OCI-LY1 (cell line): ENCODE results near the gene KCNK5.

Experiments used
- H2AFZ ChIP-seq: fragments of 200-600 bp; sonication (generic), shearing (Covaris generic); 2 replicates; pipeline ENCODE4 v1.6.0; 2014; ENCODE audit warnings: antibody characterized with exemption, mild to moderate bottlenecking, low read length
- H3F3A ChIP-seq: fragments of 200-600 bp; sonication (generic), shearing (Covaris generic); 2 replicates; pipeline ENCODE4 v1.6.0; 2014; ENCODE audit warnings: mild to moderate bottlenecking, antibody characterized with exemption, low read length, moderate library complexity; ENCODE audit not compliant: insufficient read depth
- H3K27ac ChIP-seq: fragments of 200-600 bp; sonication (generic); 2 replicates; pipeline ENCODE4 v1.5.1; 2014; ENCODE audit warnings: low read length, mixed run types, mild to moderate bottlenecking, low read depth; ENCODE audit not compliant: poor library complexity, severe bottlenecking
- H3K27me3 ChIP-seq: fragments of 200-600 bp; sonication (generic); 2 replicates; pipeline ENCODE4 v1.6.0; 2014; ENCODE audit warnings: antibody characterized with exemption, mild to moderate bottlenecking, low read length, moderate library complexity; ENCODE audit not compliant: insufficient read depth
- H3K36me3 ChIP-seq: fragments of 200-600 bp; sonication (generic); 2 replicates; pipeline ENCODE4 v1.6.1; 2014; ENCODE audit warnings: mild to moderate bottlenecking, antibody characterized with exemption, low read length, moderate library complexity, mixed read lengths; ENCODE audit not compliant: insufficient read depth
- H3K4me1 ChIP-seq: fragments of 200-600 bp; sonication (generic); 2 replicates; pipeline ENCODE4 v1.5.1; 2014; ENCODE audit warnings: mild to moderate bottlenecking, low read length, moderate library complexity; ENCODE audit not compliant: insufficient read depth, severe bottlenecking
- H3K4me2 ChIP-seq: fragments of 200-600 bp; sonication (generic), shearing (Covaris generic); 2 replicates; pipeline ENCODE4 v1.6.1; 2014; ENCODE audit warnings: low read length
- H3K4me3 ChIP-seq: fragments of 200-600 bp; sonication (generic); 2 replicates; pipeline ENCODE4 v1.5.1; 2014; ENCODE audit warnings: low read length, low read depth, mild to moderate bottlenecking, mixed read lengths; ENCODE audit not compliant: poor library complexity, severe bottlenecking
- H3K79me2 ChIP-seq: fragments of 200-600 bp; shearing (Covaris generic); 2 replicates; pipeline ENCODE4 v1.6.1; 2016; ENCODE audit warnings: mixed run types, low read length, mixed read lengths; ENCODE audit not compliant: insufficient read depth
- H3K9ac ChIP-seq: fragments of 200-600 bp; sonication (generic), shearing (Covaris generic); 2 replicates; pipeline ENCODE4 v1.6.1; 2014; ENCODE audit warnings: mild to moderate bottlenecking, low read length, mixed read lengths
- H3K9me2 ChIP-seq: fragments of 200-600 bp; sonication (generic), shearing (Covaris generic); 2 replicates; pipeline ENCODE4 v1.6.1; 2014; ENCODE audit warnings: low read depth, mild to moderate bottlenecking, low read length, mixed read lengths
- H3K9me3 ChIP-seq: fragments of 200-600 bp; shearing (Covaris generic); 2 replicates; pipeline ENCODE4 v1.6.1; 2014; ENCODE audit warnings: low read length, mixed read lengths
- H4K20me1 ChIP-seq: fragments of 200-600 bp; sonication (generic), shearing (Covaris generic); 2 replicates; pipeline ENCODE4 v1.6.0; 2016; ENCODE audit warnings: mild to moderate bottlenecking, low read length; ENCODE audit not compliant: insufficient read depth
- EZH2 ChIP-seq: fragments of 200-600 bp; sonication (generic), shearing (Covaris generic); IDR thresholded peaks from 2 replicates; pipeline ENCODE4 v1.8.0; 2017; ENCODE audit warnings: borderline replicate concordance, mixed run types, mild to moderate bottlenecking, antibody characterized with exemption, low read length, moderate library complexity, mixed read lengths
- TF ChIP-seq, protein P1 (sequence below): fragments of 200-600 bp; sonication (generic), shearing (Covaris generic); IDR thresholded peaks from 2 replicates; pipeline ENCODE4 v1.5.1; 2017; ENCODE audit warnings: mild to moderate bottlenecking, antibody characterized with exemption, low read length, moderate library complexity, mixed read lengths

Gene KCNK5

DNA sequence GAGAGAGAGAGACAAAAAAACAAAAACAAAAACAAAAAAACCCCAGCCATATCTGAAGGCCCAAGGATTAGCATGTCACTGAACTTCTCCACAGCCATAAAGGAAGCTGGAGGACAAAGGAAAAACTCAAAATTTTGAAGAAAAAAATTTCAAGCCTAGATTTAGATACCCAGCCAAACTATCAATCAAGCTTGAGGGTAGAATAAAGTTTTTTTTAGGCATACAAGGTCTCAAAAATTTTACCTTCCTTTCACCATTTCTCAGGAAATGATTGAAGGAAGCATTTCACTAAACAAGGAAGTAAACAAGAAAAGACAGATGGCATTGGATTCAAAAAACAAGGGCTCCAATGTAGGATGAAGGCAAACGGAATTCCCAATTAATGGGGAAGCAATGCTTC is 52.1 kb downstream of the KCNK5 start:
- H4K20me1 ChIP-seq = no peaks in the 10 kb centered on the region
- H3K36me3 ChIP-seq = no peaks in the 10 kb centered on the region
- no peaks in the 10 kb centered on the region for H3K4me1 ChIP-seq
- no peaks in the 10 kb centered on the region for H3F3A ChIP-seq
- peaks cover 5% of the 10 kb centered on the region; the same call in 1 of the 2 replicates for H3K9me3 ChIP-seq
- no peak overlapping the region for H2AFZ ChIP-seq
- H3K27me3 ChIP-seq = no peaks in the 10 kb centered on the region
- no peak overlapping the region for H3K4me2 ChIP-seq
- no peaks in the 10 kb centered on the region for H3K79me2 ChIP-seq
- TF ChIP-seq EZH2 = no peak
- TF ChIP-seq, protein P1, sequence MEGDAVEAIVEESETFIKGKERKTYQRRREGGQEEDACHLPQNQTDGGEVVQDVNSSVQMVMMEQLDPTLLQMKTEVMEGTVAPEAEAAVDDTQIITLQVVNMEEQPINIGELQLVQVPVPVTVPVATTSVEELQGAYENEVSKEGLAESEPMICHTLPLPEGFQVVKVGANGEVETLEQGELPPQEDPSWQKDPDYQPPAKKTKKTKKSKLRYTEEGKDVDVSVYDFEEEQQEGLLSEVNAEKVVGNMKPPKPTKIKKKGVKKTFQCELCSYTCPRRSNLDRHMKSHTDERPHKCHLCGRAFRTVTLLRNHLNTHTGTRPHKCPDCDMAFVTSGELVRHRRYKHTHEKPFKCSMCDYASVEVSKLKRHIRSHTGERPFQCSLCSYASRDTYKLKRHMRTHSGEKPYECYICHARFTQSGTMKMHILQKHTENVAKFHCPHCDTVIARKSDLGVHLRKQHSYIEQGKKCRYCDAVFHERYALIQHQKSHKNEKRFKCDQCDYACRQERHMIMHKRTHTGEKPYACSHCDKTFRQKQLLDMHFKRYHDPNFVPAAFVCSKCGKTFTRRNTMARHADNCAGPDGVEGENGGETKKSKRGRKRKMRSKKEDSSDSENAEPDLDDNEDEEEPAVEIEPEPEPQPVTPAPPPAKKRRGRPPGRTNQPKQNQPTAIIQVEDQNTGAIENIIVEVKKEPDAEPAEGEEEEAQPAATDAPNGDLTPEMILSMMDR = no peak
- H3K4me3 ChIP-seq = no peak overlapping the region
- H3K9me2 ChIP-seq = no peaks in the 10 kb centered on the region
- H3K9ac ChIP-seq = no peak overlapping the region
- H3K27ac ChIP-seq = no peak overlapping the region

DNA sequence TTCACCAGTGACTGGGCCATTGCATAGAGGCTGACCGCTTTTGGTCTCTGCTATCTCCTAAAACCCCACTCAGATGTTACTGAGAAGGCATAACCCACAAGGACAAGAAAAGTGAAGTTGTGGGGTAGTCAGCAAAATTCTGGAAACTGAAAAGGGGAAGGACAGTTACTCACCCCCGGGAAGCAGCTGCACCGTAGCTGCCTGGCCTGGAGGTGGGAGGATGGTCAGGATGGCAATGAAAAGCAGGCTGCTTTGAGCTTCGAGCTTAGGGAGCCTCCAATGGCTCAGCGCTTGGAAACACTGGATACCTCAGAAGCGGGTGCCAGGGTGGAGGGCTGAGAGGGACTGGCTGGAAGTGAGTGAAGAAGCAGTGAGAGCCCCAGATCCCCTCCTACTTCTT is 56.0 kb downstream of the KCNK5 start:
- Histone ChIP-seq H2AFZ (no peak overlapping the region), H3K4me2 (no peak overlapping the region), H3K9ac (no peak overlapping the region), H3F3A (no peaks in the 10 kb centered on the region), H3K4me3 (no peak overlapping the region), H3K79me2 (no peaks in the 10 kb centered on the region), H3K36me3 (no peaks in the 10 kb centered on the region), H3K9me2 (no peaks in the 10 kb centered on the region), H3K9me3 (peaks cover 5% of the 10 kb centered on the region; the same call in 1 of the 2 replicates), H3K4me1 (no peaks in the 10 kb centered on the region), H3K27ac (no peak overlapping the region), H4K20me1 (no peaks in the 10 kb centered on the region), H3K27me3 (no peaks in the 10 kb centered on the region; the same call in 1 of the 2 replicates)
- TF ChIP-seq EZH2 = no peak
- TF ChIP-seq, protein P1 = no peak

DNA sequence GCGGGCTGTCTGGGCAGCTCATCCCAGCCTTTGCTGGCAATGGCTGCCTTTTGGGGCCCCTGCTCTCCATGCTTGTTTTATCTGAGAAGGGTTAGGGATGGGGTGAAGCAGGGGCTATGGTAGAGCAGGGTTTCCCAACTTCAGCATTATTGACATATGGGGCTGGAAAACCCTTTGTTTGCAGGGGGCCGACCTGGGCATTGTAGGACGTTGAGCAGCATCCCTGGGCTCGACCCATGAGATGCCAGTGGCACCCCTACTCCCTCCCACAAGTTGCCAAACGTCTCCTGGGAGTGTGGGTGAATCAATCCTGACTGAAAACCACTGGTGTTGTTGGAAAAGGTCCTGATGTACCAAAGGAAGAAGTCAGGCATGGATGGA is 56.9 kb downstream of the KCNK5 start:
- Histone ChIP-seq H3K9me3 (peaks cover 2% of the 10 kb centered on the region; the same call in 1 of the 2 replicates), H3K4me1 (no peaks in the 10 kb centered on the region), H3K9ac (no peak overlapping the region), H3K27me3 (no peaks in the 10 kb centered on the region; the same call in 1 of the 2 replicates), H3K79me2 (no peaks in the 10 kb centered on the region), H3K27ac (no peak overlapping the region), H3K4me3 (no peak overlapping the region), H3K36me3 (no peaks in the 10 kb centered on the region), H3K4me2 (no peak overlapping the region), H2AFZ (no peak overlapping the region), H4K20me1 (no peaks in the 10 kb centered on the region), H3K9me2 (no peaks in the 10 kb centered on the region), H3F3A (no peaks in the 10 kb centered on the region)
- TF ChIP-seq, protein P1 = no peak
- TF ChIP-seq EZH2 = no peak
